HepG2 (cell line): ENCODE results near the gene PTMA. TPM values are rescaled to one million over a fixed set of nuclear protein-coding genes. Genes with fewer than 3 reads are reported as not detected.

ENCODE experiments used
- CHCHD3 ChIP-seq: sonication (generic); formaldehyde crosslinking; IDR thresholded peaks from 2 replicates; pipeline ENCODE4 v1.8.0; 2022; ENCODE audit warnings: mild to moderate bottlenecking, missing genetic modification reagents, moderate library complexity
- CREM ChIP-seq, 2 experiments: sonication (generic) in 1 of 2; formaldehyde crosslinking in 1 of 2; IDR thresholded peaks; 2 replicates each; pipeline versions ENCODE4 v1.4.0 to v1.6.1; 2016 to 2020; ENCODE audit warnings: antibody characterized with exemption in 1 of 2, mild to moderate bottlenecking in 1 of 2, missing genetic modification reagents in 1 of 2
- HIVEP1 ChIP-seq: sonication (generic); formaldehyde crosslinking; IDR thresholded peaks from 2 replicates; pipeline ENCODE4 v1.4.0; 2020; ENCODE audit warnings: mild to moderate bottlenecking, missing genetic modification reagents
- MXD4 ChIP-seq: IDR thresholded peaks from 2 replicates; pipeline ENCODE4 v1.6.1; 2016; ENCODE audit warnings: mild to moderate bottlenecking, missing biosample characterization, missing genetic modification reagents
- MXI1 ChIP-seq: IDR thresholded peaks from 3 replicates; pipeline ENCODE4 v1.6.1; 2012; ENCODE audit warnings: low read depth, low read length, inconsistent platforms, borderline replicate concordance
- SPEN ChIP-seq: sonication (generic); formaldehyde crosslinking; IDR thresholded peaks from 2 replicates; pipeline ENCODE4 v1.5.1; 2020; ENCODE audit warnings: low read depth, mild to moderate bottlenecking, missing genetic modification reagents
- SUZ12 ChIP-seq: fragments of 150-350 bp; IDR thresholded peaks from 2 replicates; pipeline ENCODE4 v1.6.1; 2014; ENCODE audit warnings: low read depth, low read length
- ZBTB3 ChIP-seq: sonication (generic); formaldehyde crosslinking; IDR thresholded peaks from 2 replicates; pipeline ENCODE4 v1.4.0; 2020; ENCODE audit warnings: low read depth, mild to moderate bottlenecking, moderate library complexity, missing genetic modification reagents, borderline replicate concordance
- ZFP36 ChIP-seq: fragments of 150-350 bp; IDR thresholded peaks from 2 replicates; pipeline ENCODE4 v1.6.1; 2018; ENCODE audit warnings: borderline replicate concordance, low read length, low read depth; ENCODE audit not compliant: partially characterized antibody
- ZNF567 ChIP-seq: sonication (generic); formaldehyde crosslinking; IDR thresholded peaks from 2 replicates; pipeline ENCODE4 v1.8.1; 2023; ENCODE audit warnings: mild to moderate bottlenecking, missing genetic modification reagents, borderline replicate concordance
- ZNF768 ChIP-seq: sonication (generic); formaldehyde crosslinking; IDR thresholded peaks from 2 replicates; pipeline ENCODE4 v1.4.0; 2020; ENCODE audit warnings: missing genetic modification reagents
- polyA plus RNA-seq, 8 experiments: library from polyadenylated mRNA; depleted of rRNA in 3 of 8; stranded (reverse) in 7 of 8; unstranded in 1 of 8; fragments of >200 nt; fragmentation: Illumina TruSeq in 4 of 8; extraction: Trizol in 4 of 8; gene quantifications; 2 replicates each; pipeline versions ENCODE4 v1.2.1 to v1.2.3, GENCODE V29; 2011 to 2016; ENCODE audit warnings: low read depth in 4 of 8, missing spikeins in 1 of 8, mixed read lengths in 1 of 8; ENCODE audit not compliant: insufficient read depth in 1 of 8
- total RNA-seq, 5 experiments: library from RNA; depleted of rRNA; stranded (reverse); fragments of >200 nt; fragmentation: Illumina TruSeq; extraction: Trizol; gene quantifications; 2 replicates each; pipeline ENCODE4 v1.2.3, GENCODE V29; 2016; ENCODE audit warnings: low read depth in 1 of 5
- TF ChIP-seq, protein P1 (sequence below): sonication (generic); formaldehyde crosslinking; IDR thresholded peaks from 2 replicates; pipeline ENCODE4 v1.8.0; 2022; ENCODE audit warnings: mild to moderate bottlenecking, missing genetic modification reagents, moderate library complexity
- TF ChIP-seq, protein P2 (sequence below): sonication (generic); formaldehyde crosslinking; IDR thresholded peaks from 2 replicates; pipeline ENCODE4 v1.5.0; 2020; ENCODE audit warnings: mild to moderate bottlenecking, missing genetic modification reagents
- TF ChIP-seq, protein P3 (sequence below): sonication (generic); formaldehyde crosslinking; conservative IDR thresholded peaks from 2 replicates; pipeline ENCODE4 v1.8.0; 2022; ENCODE audit warnings: missing genetic modification reagents
- TF ChIP-seq, protein P4 (sequence below): sonication (generic); formaldehyde crosslinking; IDR thresholded peaks from 2 replicates; pipeline ENCODE4 v1.4.0; 2020; ENCODE audit warnings: missing genetic modification reagents, borderline replicate concordance

PTMA gene
- total and polyA plus RNA-seq, 2 of the 13 experiments (the other 11 are each of a cell fraction or from before 2014, with no cell fraction given) = 190 to 1,086 TPM

DNA sequence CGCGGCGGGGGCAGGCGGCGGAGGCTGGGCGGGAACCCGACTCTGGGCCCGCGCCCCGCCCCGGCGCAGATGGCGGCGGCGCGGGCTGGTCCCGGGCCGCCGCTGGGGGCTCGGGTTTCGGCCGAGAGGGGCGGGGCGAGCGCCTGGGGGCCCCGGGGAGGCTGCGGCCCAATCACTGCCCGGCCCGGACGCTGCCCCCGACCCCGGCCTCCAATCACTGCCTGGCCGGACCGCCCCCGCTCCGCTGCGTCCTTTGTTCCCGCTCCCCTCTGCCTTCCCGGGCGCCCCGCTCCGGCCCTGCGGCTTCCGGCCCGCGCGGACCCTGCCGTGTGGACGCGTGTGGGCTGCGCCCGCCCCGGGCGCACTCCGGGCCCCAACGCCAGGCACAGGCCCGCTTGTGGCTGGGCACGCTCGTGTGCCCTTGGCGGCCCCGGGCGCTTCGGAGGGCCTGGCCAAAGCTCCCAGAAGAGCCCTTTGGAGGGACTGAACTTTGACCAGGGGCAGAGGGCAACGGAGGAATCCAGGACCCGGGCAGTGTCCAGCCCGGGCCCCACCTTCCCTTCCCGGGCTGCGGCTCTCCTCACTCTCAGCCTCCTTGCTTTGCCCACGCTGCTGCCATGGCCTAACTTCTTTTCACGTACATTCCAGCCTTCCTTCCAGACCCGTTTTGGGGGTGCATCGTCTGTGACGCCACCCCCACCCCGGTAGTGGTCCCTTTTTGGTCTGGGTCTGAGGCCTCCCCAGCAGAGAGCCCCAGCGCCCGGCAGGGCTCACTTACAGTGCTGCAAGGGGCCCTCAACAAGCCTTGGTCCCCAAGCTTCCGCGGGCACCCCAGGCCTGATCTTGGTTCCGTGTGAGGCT, 27.1 kb upstream of the PTMA start (continued):
- TF ChIP-seq ZBTB3 (CRISPR knock-in tag) (peak; percentile 71; the same call in 1 of the 2 replicates), HIVEP1 (CRISPR knock-in tag) (no peak), SUZ12 (no peak), ZNF768 (CRISPR knock-in tag) (peak; percentile 55), ZFP36 (no peak), CREM (IDR thresholded peaks at IDR 0.05) (no peak), CREM (CRISPR knock-in tag; IDR thresholded peaks at IDR 0.05) (peak; percentile 48; the same call in 1 of the 2 replicates), SPEN (CRISPR knock-in tag) (peak; percentile 97), MXI1 (peak; percentile 23; the same call in 1 of the 3 replicates), ZNF567 (peak; percentile 91; the same call in 1 of the 2 replicates), CHCHD3 (CRISPR knock-in tag) (0 out of 2 replicates have a peak, but pooled peaks have one; percentile 5), MXD4 (CRISPR knock-in tag) (peak; percentile 68; the same call in 1 of the 2 replicates)
- TF ChIP-seq, protein P1, sequence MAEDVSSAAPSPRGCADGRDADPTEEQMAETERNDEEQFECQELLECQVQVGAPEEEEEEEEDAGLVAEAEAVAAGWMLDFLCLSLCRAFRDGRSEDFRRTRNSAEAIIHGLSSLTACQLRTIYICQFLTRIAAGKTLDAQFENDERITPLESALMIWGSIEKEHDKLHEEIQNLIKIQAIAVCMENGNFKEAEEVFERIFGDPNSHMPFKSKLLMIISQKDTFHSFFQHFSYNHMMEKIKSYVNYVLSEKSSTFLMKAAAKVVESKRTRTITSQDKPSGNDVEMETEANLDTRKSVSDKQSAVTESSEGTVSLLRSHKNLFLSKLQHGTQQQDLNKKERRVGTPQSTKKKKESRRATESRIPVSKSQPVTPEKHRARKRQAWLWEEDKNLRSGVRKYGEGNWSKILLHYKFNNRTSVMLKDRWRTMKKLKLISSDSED (CRISPR knock-in tag) = no peak
- TF ChIP-seq, protein P2, sequence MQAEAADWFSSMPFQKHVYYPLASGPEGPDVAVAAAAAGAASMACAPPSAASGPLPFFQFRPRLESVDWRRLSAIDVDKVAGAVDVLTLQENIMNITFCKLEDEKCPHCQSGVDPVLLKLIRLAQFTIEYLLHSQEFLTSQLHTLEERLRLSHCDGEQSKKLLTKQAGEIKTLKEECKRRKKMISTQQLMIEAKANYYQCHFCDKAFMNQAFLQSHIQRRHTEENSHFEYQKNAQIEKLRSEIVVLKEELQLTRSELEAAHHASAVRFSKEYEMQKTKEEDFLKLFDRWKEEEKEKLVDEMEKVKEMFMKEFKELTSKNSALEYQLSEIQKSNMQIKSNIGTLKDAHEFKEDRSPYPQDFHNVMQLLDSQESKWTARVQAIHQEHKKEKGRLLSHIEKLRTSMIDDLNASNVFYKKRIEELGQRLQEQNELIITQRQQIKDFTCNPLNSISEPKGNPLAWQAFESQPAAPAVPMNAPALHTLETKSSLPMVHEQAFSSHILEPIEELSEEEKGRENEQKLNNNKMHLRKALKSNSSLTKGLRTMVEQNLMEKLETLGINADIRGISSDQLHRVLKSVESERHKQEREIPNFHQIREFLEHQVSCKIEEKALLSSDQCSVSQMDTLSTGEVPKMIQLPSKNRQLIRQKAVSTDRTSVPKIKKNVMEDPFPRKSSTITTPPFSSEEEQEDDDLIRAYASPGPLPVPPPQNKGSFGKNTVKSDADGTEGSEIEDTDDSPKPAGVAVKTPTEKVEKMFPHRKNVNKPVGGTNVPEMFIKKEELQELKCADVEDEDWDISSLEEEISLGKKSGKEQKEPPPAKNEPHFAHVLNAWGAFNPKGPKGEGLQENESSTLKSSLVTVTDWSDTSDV (CRISPR knock-in tag) = no peak; the same call in 1 of the 2 replicates
- TF ChIP-seq, protein P3, sequence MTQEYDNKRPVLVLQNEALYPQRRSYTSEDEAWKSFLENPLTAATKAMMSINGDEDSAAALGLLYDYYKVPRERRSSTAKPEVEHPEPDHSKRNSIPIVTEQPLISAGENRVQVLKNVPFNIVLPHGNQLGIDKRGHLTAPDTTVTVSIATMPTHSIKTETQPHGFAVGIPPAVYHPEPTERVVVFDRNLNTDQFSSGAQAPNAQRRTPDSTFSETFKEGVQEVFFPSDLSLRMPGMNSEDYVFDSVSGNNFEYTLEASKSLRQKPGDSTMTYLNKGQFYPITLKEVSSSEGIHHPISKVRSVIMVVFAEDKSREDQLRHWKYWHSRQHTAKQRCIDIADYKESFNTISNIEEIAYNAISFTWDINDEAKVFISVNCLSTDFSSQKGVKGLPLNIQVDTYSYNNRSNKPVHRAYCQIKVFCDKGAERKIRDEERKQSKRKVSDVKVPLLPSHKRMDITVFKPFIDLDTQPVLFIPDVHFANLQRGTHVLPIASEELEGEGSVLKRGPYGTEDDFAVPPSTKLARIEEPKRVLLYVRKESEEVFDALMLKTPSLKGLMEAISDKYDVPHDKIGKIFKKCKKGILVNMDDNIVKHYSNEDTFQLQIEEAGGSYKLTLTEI (CRISPR knock-in tag) = no peak
- TF ChIP-seq, protein P4, sequence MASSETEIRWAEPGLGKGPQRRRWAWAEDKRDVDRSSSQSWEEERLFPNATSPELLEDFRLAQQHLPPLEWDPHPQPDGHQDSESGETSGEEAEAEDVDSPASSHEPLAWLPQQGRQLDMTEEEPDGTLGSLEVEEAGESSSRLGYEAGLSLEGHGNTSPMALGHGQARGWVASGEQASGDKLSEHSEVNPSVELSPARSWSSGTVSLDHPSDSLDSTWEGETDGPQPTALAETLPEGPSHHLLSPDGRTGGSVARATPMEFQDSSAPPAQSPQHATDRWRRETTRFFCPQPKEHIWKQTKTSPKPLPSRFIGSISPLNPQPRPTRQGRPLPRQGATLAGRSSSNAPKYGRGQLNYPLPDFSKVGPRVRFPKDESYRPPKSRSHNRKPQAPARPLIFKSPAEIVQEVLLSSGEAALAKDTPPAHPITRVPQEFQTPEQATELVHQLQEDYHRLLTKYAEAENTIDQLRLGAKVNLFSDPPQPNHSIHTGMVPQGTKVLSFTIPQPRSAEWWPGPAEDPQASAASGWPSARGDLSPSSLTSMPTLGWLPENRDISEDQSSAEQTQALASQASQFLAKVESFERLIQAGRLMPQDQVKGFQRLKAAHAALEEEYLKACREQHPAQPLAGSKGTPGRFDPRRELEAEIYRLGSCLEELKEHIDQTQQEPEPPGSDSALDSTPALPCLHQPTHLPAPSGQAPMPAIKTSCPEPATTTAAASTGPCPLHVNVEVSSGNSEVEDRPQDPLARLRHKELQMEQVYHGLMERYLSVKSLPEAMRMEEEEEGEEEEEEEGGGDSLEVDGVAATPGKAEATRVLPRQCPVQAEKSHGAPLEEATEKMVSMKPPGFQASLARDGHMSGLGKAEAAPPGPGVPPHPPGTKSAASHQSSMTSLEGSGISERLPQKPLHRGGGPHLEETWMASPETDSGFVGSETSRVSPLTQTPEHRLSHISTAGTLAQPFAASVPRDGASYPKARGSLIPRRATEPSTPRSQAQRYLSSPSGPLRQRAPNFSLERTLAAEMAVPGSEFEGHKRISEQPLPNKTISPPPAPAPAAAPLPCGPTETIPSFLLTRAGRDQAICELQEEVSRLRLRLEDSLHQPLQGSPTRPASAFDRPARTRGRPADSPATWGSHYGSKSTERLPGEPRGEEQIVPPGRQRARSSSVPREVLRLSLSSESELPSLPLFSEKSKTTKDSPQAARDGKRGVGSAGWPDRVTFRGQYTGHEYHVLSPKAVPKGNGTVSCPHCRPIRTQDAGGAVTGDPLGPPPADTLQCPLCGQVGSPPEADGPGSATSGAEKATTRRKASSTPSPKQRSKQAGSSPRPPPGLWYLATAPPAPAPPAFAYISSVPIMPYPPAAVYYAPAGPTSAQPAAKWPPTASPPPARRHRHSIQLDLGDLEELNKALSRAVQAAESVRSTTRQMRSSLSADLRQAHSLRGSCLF (CRISPR knock-in tag) = no peak
